ENCODE data around the gene SFXN5.

DNA sequence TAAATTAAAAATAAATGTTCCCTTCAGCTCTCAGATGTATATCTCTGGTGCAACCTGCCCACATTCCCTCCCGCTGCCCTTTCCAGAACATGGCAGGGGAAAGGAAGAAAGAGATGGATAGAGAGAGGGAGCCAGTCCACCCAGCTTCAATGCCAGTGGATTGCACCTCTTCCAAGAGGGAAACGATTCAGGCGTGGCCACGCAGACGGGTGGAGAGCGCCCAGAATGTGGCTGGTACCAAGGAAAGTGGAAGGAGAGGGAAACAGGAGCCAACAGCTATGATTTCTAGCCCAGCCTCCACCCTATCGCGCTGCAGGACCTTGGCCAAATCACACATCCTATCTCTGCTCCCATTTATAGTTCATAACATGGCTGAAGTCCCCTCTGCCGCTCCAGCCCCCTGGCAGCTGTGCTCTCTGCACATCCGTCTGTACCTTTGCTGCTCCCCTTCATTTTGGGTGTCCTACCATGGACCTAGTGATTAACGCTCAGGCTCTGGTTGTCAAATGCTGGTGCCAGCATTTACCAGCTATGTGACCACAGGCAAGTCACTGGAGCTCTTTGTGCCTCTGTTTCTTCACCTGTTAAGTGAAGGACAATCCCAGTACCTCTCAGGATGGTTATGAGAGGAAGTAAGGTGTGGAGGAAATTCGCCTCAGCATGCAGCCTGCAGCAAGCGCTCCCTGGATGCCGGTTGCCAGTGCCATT is 66.5 kb downstream of the SFXN5 start:
- TF ChIP-seq, protein P1, sequence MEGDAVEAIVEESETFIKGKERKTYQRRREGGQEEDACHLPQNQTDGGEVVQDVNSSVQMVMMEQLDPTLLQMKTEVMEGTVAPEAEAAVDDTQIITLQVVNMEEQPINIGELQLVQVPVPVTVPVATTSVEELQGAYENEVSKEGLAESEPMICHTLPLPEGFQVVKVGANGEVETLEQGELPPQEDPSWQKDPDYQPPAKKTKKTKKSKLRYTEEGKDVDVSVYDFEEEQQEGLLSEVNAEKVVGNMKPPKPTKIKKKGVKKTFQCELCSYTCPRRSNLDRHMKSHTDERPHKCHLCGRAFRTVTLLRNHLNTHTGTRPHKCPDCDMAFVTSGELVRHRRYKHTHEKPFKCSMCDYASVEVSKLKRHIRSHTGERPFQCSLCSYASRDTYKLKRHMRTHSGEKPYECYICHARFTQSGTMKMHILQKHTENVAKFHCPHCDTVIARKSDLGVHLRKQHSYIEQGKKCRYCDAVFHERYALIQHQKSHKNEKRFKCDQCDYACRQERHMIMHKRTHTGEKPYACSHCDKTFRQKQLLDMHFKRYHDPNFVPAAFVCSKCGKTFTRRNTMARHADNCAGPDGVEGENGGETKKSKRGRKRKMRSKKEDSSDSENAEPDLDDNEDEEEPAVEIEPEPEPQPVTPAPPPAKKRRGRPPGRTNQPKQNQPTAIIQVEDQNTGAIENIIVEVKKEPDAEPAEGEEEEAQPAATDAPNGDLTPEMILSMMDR (IDR thresholded peaks at IDR 0.05): no peak
- TF ChIP-seq POLR2A (IDR thresholded peaks at IDR 0.05): no peak

Measured in vagina (tissue), 2 donors.